Measurements from ENCODE around the gene CLMP.

DNA sequence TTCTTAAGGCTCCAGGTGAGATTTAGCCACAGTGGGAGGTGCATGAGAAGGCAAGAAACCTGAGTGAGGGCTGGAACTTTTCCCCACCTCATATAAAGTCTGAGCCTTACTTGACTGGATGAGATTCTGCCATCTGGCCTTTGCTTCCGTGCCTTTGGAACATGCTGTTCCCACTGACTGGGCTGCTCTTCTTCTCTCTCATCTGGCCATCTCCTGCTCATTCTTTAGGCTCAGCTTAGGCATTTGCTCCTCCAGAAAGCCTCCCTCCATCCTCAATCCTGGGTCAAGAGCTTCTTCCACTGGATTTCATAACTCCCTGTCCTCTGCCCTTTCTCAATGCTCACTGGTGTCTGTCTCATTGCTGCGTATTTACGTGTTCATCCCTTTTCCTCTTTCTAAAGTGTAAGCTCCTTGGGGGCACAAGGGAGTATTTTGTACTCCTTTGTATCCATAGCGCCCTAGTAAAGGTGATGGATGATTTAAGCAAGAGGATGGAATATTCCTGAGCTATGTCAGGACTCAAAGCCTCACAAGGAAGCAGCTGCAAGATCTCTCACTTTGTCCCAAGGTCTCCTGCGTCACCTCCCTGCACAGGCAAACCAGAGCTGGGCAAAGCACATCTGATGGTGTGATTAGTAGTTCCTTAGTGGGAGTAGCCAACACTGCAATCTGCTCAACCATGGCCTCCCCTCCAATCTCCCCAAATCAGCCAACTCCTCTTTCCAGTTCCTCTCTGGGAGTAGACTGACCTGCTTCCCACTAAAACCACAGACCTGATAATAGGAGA, 148.4 kb downstream of the CLMP start:
- no peak for TF ChIP-seq GATA2 (IDR thresholded peaks at IDR 0.05; ENCODE audit: low read depth, low read length)
- no peak for TF ChIP-seq GATA3 (IDR thresholded peaks at IDR 0.05; ENCODE audit: low read depth, low read length)

All from SH-SY5Y (cell line).